PC-9 (cell line): ENCODE data around the gene DNMBP. TPM values are rescaled to one million over a fixed set of nuclear protein-coding genes. Genes with fewer than 3 reads are reported as not detected.

ENCODE experiments used
- BruUV-seq: library from RNA; stranded (reverse); fragments of 400-500 nt; replicated peaks from 2 replicates; lab custom pipeline; 2021; lab: Mats Ljungman, UMichigan
- CTCF ChIA-PET: fragments of 300-600 bp; sonication (Branson Sonifier 250); formaldehyde crosslinking; loops from one replicate; lab custom pipeline; 2022; ENCODE audit warnings: antibody characterized with exemption; lab: Charles Lee
- POLR2A ChIA-PET: fragments of 300-600 bp; sonication (Branson Sonifier 250); formaldehyde crosslinking; loops from one replicate; lab custom pipeline; 2022; ENCODE audit warnings: antibody characterized with exemption; ENCODE audit not compliant: unreplicated experiment; lab: Charles Lee
- DNase-seq, 2 experiments: peaks; one replicate each; pipeline versions ENCODE4 v3.0.0 to v3.0.0-alpha.2; 2015 to 2022; ENCODE audit warnings: mixed read lengths in 1 of 2
- H2AFZ ChIP-seq: fragments of 200-600 bp; sonication (generic); 2 replicates; pipeline ENCODE4 v1.8.1; 2017; ENCODE audit warnings: antibody characterized with exemption
- H3F3A ChIP-seq: fragments of 200-600 bp; sonication (generic); 2 replicates; pipeline ENCODE4 v1.8.1; 2017; ENCODE audit warnings: antibody characterized with exemption, mild to moderate bottlenecking, low read depth; ENCODE audit not compliant: insufficient read depth
- H3K27ac ChIP-seq: fragments of 200-600 bp; sonication (generic); 2 replicates; pipeline ENCODE4 v1.6.1; 2016; ENCODE audit warnings: mixed run types
- H3K27me3 ChIP-seq: fragments of 200-600 bp; sonication (generic); 2 replicates; pipeline ENCODE4 v1.6.1; 2016; ENCODE audit warnings: low read depth, mixed run types; ENCODE audit not compliant: insufficient read depth
- H3K36me3 ChIP-seq: fragments of 200-600 bp; sonication (generic); 2 replicates; pipeline ENCODE4 v1.6.1; 2016; ENCODE audit warnings: low read depth, mixed run types
- H3K4me1 ChIP-seq: fragments of 200-600 bp; sonication (generic); replicated peaks from 2 replicates; pipeline ENCODE4 v1.6.1; 2016; ENCODE audit warnings: mixed run types; ENCODE audit not compliant: insufficient read depth
- H3K4me2 ChIP-seq: fragments of 200-600 bp; sonication (generic); 2 replicates; pipeline ENCODE4 v1.6.1; 2017; ENCODE audit warnings: mixed run types
- H3K4me3 ChIP-seq: fragments of 200-600 bp; sonication (generic); 2 replicates; pipeline ENCODE4 v1.6.1; 2016; ENCODE audit warnings: mixed run types
- H3K79me2 ChIP-seq: fragments of 200-600 bp; sonication (generic); 2 replicates; pipeline ENCODE4 v1.6.1; 2017; ENCODE audit warnings: low read depth, mixed run types
- H3K9me2 ChIP-seq: fragments of 200-600 bp; sonication (generic); 2 replicates; pipeline ENCODE4 v1.8.1; 2017; ENCODE audit warnings: mild to moderate bottlenecking; ENCODE audit not compliant: insufficient read depth
- H3K9me3 ChIP-seq: fragments of 200-600 bp; sonication (generic); 2 replicates; pipeline ENCODE4 v1.8.1; 2016; ENCODE audit warnings: low read depth; ENCODE audit not compliant: insufficient read depth
- H4K20me1 ChIP-seq: fragments of 200-600 bp; sonication (generic); 2 replicates; pipeline ENCODE4 v1.8.1; 2017; ENCODE audit not compliant: insufficient read depth
- CTCF ChIP-seq: fragments of 200-600 bp; sonication (generic); conservative IDR thresholded peaks from 2 replicates; pipeline ENCODE4 v1.6.1; 2017; ENCODE audit warnings: mixed run types, antibody characterized with exemption, mild to moderate bottlenecking, moderate library complexity
- EZH2 ChIP-seq: fragments of 200-600 bp; sonication (generic); IDR thresholded peaks from 2 replicates; pipeline ENCODE4 v1.8.0; 2017; ENCODE audit warnings: antibody characterized with exemption, low read depth
- intact Hi-C: fragments of 100-400 bp; cut with micrococcal nuclease; formaldehyde crosslinking; loops from one replicate; pipeline ENCODE4 v1.10.0; 2022; ENCODE audit not compliant: unreplicated experiment
- total RNA-seq: library from RNA; stranded (reverse); gene quantifications from 2 replicates; pipeline ENCODE4 v1.2.3, GENCODE V29; 2021

The DNMBP gene
- total RNA-seq, 1 experiment from 2014 or later, result 14.9 TPM

- DNase-seq, result no peak
- Histone ChIP-seq H3K4me3 (no peak overlapping the region), H3K79me2 (peaks cover 76% of the 10 kb centered on the region), H3F3A (no peaks in the 10 kb centered on the region), H3K9me2 (no peaks in the 10 kb centered on the region), H2AFZ (no peak overlapping the region), H3K27me3 (no peaks in the 10 kb centered on the region), H3K27ac (no peak overlapping the region), H3K36me3 (0 out of 2 replicates have a peak, but pooled peaks cover 3% of the 10 kb centered on the region), H4K20me1 (no peaks in the 10 kb centered on the region), H3K9me3 (no peaks in the 10 kb centered on the region), H3K4me1 (no peaks in the 10 kb centered on the region), H3K4me2 (no peak overlapping the region)
- no peak for TF ChIP-seq CTCF
- TF ChIP-seq EZH2, result no peak
- BruUV-seq, result no TSS peak
- POLR2A ChIA-PET, result no interaction called here
- CTCF ChIA-PET, result no interaction called here
- intact Hi-C loops, result no loop called here
Measured at GRCh38 chr10:99998889-99999288, 10.9 kb downstream of the DNMBP start.

GRCh38 chr10:99996671-99997648, 12.8 kb downstream of the DNMBP start:
- ChIA-PET POLR2A (interaction anchor here (0.6 kb wide), 1 partner anchor 20 kb away, joined by 3 read pairs; no protein-coding TSS in a partner anchor), CTCF (no interaction called here)
- H3K4me3 ChIP-seq, result no peak overlapping the region
- no peak for DNase-seq
- no peaks in the 10 kb centered on the region for H3K9me2 ChIP-seq
- no TSS peak for BruUV-seq
- H3K4me1 ChIP-seq, result no peaks in the 10 kb centered on the region
- peaks cover 68% of the 10 kb centered on the region for H3K79me2 ChIP-seq
- TF ChIP-seq CTCF (no peak), EZH2 (no peak)
- H4K20me1 ChIP-seq, result no peaks in the 10 kb centered on the region
- H3K27me3 ChIP-seq, result no peaks in the 10 kb centered on the region
- no peak overlapping the region for H3K27ac ChIP-seq
- no peak overlapping the region for H3K4me2 ChIP-seq
- no peaks in the 10 kb centered on the region for H3K36me3 ChIP-seq
- H2AFZ ChIP-seq, result no peak overlapping the region
- H3F3A ChIP-seq, result no peaks in the 10 kb centered on the region
- H3K9me3 ChIP-seq, result no peaks in the 10 kb centered on the region
- intact Hi-C loops, result no loop called here

GRCh38 chr10:99995713-99996112, 14.0 kb downstream of the DNMBP start:
- H3K9me3 ChIP-seq, result no peaks in the 10 kb centered on the region
- no peak overlapping the region for H2AFZ ChIP-seq
- H3K79me2 ChIP-seq, result peaks cover 57% of the 10 kb centered on the region
- DNase-seq, result no peak
- ChIA-PET POLR2A (no interaction called here), CTCF (no interaction called here)
- intact Hi-C loops, result no loop called here
- H3F3A ChIP-seq, result no peaks in the 10 kb centered on the region
- H3K27me3 ChIP-seq, result no peaks in the 10 kb centered on the region
- H3K9me2 ChIP-seq, result no peaks in the 10 kb centered on the region
- H3K36me3 ChIP-seq, result no peaks in the 10 kb centered on the region
- H3K27ac ChIP-seq, result no peak overlapping the region
- BruUV-seq, result no TSS peak
- TF ChIP-seq EZH2 (no peak), CTCF (no peak)
- H3K4me3 ChIP-seq, result no peak overlapping the region
- H3K4me1 ChIP-seq, result no peaks in the 10 kb centered on the region
- no peaks in the 10 kb centered on the region for H4K20me1 ChIP-seq
- H3K4me2 ChIP-seq, result no peak overlapping the region
